SK-N-SH (cell line): ENCODE measurements around the gene DICER1. TPM values are rescaled to one million over a fixed set of nuclear protein-coding genes. Genes with fewer than 3 reads are reported as not detected.

Source experiments
- CTCF ChIA-PET: fragments of 300-600, 350-600 bp; formaldehyde crosslinking; extraction: SDS; loops from one replicate; lab custom pipeline; 2021; lab: Yijun Ruan, JAX
- POLR2A ChIA-PET: fragments of 350-600 bp; sonication (Branson Sonifier 250); formaldehyde crosslinking; extraction: SDS; loops from one replicate; lab custom pipeline; 2020; ENCODE audit warnings: antibody characterized with exemption, inconsistent platforms; lab: Yijun Ruan, JAX
- DNase-seq: peaks from one replicate; pipeline ENCODE4 v3.0.0; 2012
- H2AFZ ChIP-seq: fragments of 200-600 bp; sonication (generic); 2 replicates; pipeline ENCODE4 v1.8.1; 2016; ENCODE audit warnings: antibody characterized with exemption, mild to moderate bottlenecking, low read depth
- H3F3A ChIP-seq: fragments of 200-600 bp; sonication (generic); replicated peaks from 2 replicates; pipeline ENCODE3; 2016; ENCODE audit warnings: antibody characterized with exemption, mild to moderate bottlenecking; ENCODE audit not compliant: insufficient read depth
- H3K27ac ChIP-seq, 2 experiments: fragments of 200-500 bp in 1 of 2; fragments of 200-600 bp in 1 of 2; sonication (Bioruptor generic) in 1 of 2; sonication (generic), shearing (Covaris generic) in 1 of 2; 2 replicates each; pipeline versions ENCODE4 v1.5.1 to v1.6.1; 2014 to 2016; ENCODE audit warnings: low read depth in 2 of 2, inconsistent platforms in 1 of 2, low read length in 1 of 2, mild to moderate bottlenecking in 1 of 2, mixed read lengths in 1 of 2
- H3K27me3 ChIP-seq: fragments of 200-600 bp; sonication (generic), shearing (Covaris generic); 2 replicates; pipeline ENCODE4 v1.6.1; 2016; ENCODE audit warnings: mixed run types; ENCODE audit not compliant: insufficient read depth
- H3K36me3 ChIP-seq, 2 experiments: fragments of 200-500 bp in 1 of 2; fragments of 200-600 bp in 1 of 2; sonication (Bioruptor generic) in 1 of 2; sonication (generic) in 1 of 2; replicated peaks in 1 of 2; 2 replicates each; pipeline versions ENCODE3 to v1.5.1; 2014 to 2016; ENCODE audit warnings: low read length in 1 of 2, mild to moderate bottlenecking in 1 of 2; ENCODE audit not compliant: insufficient read depth in 2 of 2, control insufficient read depth in 1 of 2
- H3K4me1 ChIP-seq, 2 experiments: fragments of 200-500 bp in 1 of 2; fragments of 200-600 bp in 1 of 2; sonication (Bioruptor generic) in 1 of 2; sonication (generic), shearing (Covaris generic) in 1 of 2; 2 replicates each; pipeline versions ENCODE4 v1.5.1 to v1.6.1; 2014 to 2016; ENCODE audit warnings: low read depth in 1 of 2, low read length in 1 of 2, mixed run types in 1 of 2; ENCODE audit not compliant: insufficient read depth in 2 of 2, control insufficient read depth in 1 of 2
- H3K4me2 ChIP-seq: fragments of 200-600 bp; sonication (generic), shearing (Covaris generic); 2 replicates; pipeline ENCODE4 v1.6.1; 2017; ENCODE audit warnings: mixed run types
- H3K4me3 ChIP-seq, 2 experiments: fragments of 200-500 bp in 1 of 2; fragments of 200-600 bp in 1 of 2; sonication (Bioruptor generic) in 1 of 2; sonication (generic), shearing (Covaris generic) in 1 of 2; 2 replicates each; pipeline versions ENCODE4 v1.5.1 to v1.8.1; 2014 to 2016; ENCODE audit warnings: low read depth in 2 of 2, inconsistent platforms in 1 of 2, low read length in 1 of 2, mild to moderate bottlenecking in 1 of 2, mixed read lengths in 1 of 2, moderate library complexity in 1 of 2
- H3K79me2 ChIP-seq: fragments of 200-600 bp; sonication (generic); 2 replicates; pipeline ENCODE4 v1.8.1; 2017; ENCODE audit warnings: mild to moderate bottlenecking; ENCODE audit not compliant: insufficient read depth
- H3K9ac ChIP-seq: fragments of 200-600 bp; sonication (generic); 2 replicates; pipeline ENCODE4 v1.6.1; 2017; ENCODE audit warnings: mixed run types
- H3K9me2 ChIP-seq: fragments of 200-600 bp; sonication (generic); 2 replicates; pipeline ENCODE4 v1.6.1; 2017; ENCODE audit warnings: mixed run types
- H3K9me3 ChIP-seq: fragments of 200-600 bp; sonication (generic); 2 replicates; pipeline ENCODE4 v1.6.1; 2017; ENCODE audit warnings: mixed run types, mild to moderate bottlenecking, moderate library complexity
- H4K20me1 ChIP-seq: fragments of 200-600 bp; sonication (generic); 2 replicates; pipeline ENCODE4 v1.6.1; 2017; ENCODE audit warnings: mild to moderate bottlenecking, mixed run types; ENCODE audit not compliant: insufficient read depth
- EZH2phosphoT487 ChIP-seq: fragments of 200-600 bp; sonication (generic); IDR thresholded peaks from 2 replicates; pipeline ENCODE4 v1.6.1; 2017; ENCODE audit warnings: low read depth, mixed run types, mild to moderate bottlenecking, antibody characterized with exemption, moderate library complexity, borderline replicate concordance
- FOXM1 ChIP-seq: IDR thresholded peaks from 2 replicates; pipeline ENCODE4 v1.4.0; 2012; ENCODE audit warnings: low read depth, mild to moderate bottlenecking
- GATA2 ChIP-seq: sonication (generic); formaldehyde crosslinking; IDR thresholded peaks from 2 replicates; pipeline ENCODE4 v1.5.0; 2020; ENCODE audit warnings: mild to moderate bottlenecking, missing genetic modification reagents
- MXI1 ChIP-seq: IDR thresholded peaks from 2 replicates; pipeline ENCODE4 v1.6.1; 2012; ENCODE audit warnings: mild to moderate bottlenecking, low read depth, low read length, improper control_type of control experiment
- RCOR1 ChIP-seq: fragments of 150-350 bp; IDR thresholded peaks from 2 replicates; pipeline ENCODE4 v1.6.1; 2017; ENCODE audit warnings: antibody characterized with exemption, low read length
- SMC3 ChIP-seq: IDR thresholded peaks from 2 replicates; pipeline ENCODE4 v1.6.1; 2012; ENCODE audit warnings: low read depth, low read length, improper control_type of control experiment
- TCF12 ChIP-seq: IDR thresholded peaks from 2 replicates; pipeline ENCODE4 v1.4.0; 2012
- TEAD4 ChIP-seq: IDR thresholded peaks from 2 replicates; pipeline ENCODE4 v1.4.0; 2012; ENCODE audit warnings: mild to moderate bottlenecking, borderline replicate concordance; ENCODE audit not compliant: insufficient read depth
- YY1 ChIP-seq: IDR thresholded peaks from 2 replicates; pipeline ENCODE4 v1.4.0; 2012; ENCODE audit warnings: low read depth, mild to moderate bottlenecking
- WGBS: methylation state at CpG from one replicate; pipeline ENCODE4 v1.1.6; 2017; ENCODE audit warnings: low lambda C conversion rate; 5-methylcytosine and 5-hydroxymethylcytosine counted together
- polyA plus RNA-seq, 3 experiments: library from polyadenylated mRNA; depleted of rRNA; stranded (reverse); fragments of >200 nt; gene quantifications; 2 replicates each; pipeline ENCODE4 v1.2.3, GENCODE V29; 2012
- TF ChIP-seq, protein P1 (sequence below): IDR thresholded peaks from 2 replicates; pipeline ENCODE4 v1.6.1; 2012; ENCODE audit warnings: mild to moderate bottlenecking, low read depth, low read length, moderate library complexity
- TF ChIP-seq, protein P2 (sequence below): fragments of 150-350 bp; IDR thresholded peaks from 2 replicates; pipeline ENCODE4 v1.6.1; 2016; ENCODE audit warnings: mild to moderate bottlenecking, low read depth, low read length
- TF ChIP-seq, protein P3 (sequence below): fragments of 150-350 bp; IDR thresholded peaks from 2 replicates; pipeline ENCODE4 v1.6.1; 2017; ENCODE audit warnings: antibody characterized with exemption, low read length, low read depth, borderline replicate concordance

Gene DICER1
- polyA plus RNA-seq, 1 of the 3 experiments (the other 2 are of a cell fraction): 4.7 TPM

DNA sequence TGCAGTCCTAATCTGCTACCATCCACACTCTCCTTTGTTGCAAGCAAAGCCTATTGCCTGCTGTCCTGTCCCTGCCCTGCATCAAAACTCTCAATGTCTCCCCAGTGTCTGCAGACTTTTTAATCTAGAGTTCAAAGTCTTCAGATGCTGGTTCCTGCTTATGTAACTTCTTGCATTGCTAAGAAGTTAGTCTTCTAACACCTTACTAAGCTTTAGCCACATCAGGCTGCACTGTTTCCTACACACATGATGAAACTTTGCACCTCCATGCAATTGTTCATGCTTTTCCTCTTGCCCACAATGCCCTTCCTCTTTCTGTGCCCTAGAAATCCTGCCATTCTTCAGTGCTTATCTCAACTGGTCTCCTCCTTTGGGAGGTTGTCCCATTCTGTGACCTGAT is 16.2 kb upstream of the DICER1 start (continued):
- TF ChIP-seq EZH2phosphoT487 (no peak), TEAD4 (no peak), YY1 (no peak), GATA2 (CRISPR knock-in tag) (no peak)

DNA sequence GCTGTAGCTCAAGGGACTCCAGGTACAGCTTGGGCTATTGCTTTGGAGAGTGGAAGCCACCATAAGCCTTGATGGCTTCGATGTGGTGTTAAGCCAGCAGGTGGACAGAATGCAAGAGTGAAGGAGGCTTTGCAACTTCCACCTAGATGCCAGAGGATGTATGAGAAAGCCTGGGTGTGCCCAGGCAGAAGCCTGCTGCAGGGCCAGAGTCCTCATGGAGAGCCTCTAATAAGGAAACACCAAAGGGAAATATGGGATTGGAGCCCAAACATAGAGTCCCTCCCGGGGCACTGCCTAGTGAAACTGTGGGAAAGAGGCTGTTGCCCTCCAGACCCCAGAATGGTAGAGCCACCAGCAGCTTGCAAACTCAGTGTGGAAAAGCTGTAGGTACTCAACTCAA is 9.8 kb upstream of the DICER1 start:
- no peak overlapping the region for H3K4me2 ChIP-seq
- POLR2A ChIA-PET: no interaction called here
- no peaks in the 10 kb centered on the region for H4K20me1 ChIP-seq
- WGBS: 78% methylated on average over 2 of the region's 2 CpGs
- H3K27me3 ChIP-seq: no peaks in the 10 kb centered on the region
- no peak overlapping the region for H3K4me3 ChIP-seq
- DNase-seq: no peak
- CTCF ChIA-PET: no interaction called here
- H3K4me1 ChIP-seq: no peaks in the 10 kb centered on the region; a peak in 1 of 4 replicates
- no peak overlapping the region for H2AFZ ChIP-seq
- H3K36me3 ChIP-seq: peaks cover 0 to 2% of the 10 kb centered on the region in 2 experiments
- no peak for TF ChIP-seq RCOR1
- no peak for TF ChIP-seq YY1
- TF ChIP-seq, protein P1, sequence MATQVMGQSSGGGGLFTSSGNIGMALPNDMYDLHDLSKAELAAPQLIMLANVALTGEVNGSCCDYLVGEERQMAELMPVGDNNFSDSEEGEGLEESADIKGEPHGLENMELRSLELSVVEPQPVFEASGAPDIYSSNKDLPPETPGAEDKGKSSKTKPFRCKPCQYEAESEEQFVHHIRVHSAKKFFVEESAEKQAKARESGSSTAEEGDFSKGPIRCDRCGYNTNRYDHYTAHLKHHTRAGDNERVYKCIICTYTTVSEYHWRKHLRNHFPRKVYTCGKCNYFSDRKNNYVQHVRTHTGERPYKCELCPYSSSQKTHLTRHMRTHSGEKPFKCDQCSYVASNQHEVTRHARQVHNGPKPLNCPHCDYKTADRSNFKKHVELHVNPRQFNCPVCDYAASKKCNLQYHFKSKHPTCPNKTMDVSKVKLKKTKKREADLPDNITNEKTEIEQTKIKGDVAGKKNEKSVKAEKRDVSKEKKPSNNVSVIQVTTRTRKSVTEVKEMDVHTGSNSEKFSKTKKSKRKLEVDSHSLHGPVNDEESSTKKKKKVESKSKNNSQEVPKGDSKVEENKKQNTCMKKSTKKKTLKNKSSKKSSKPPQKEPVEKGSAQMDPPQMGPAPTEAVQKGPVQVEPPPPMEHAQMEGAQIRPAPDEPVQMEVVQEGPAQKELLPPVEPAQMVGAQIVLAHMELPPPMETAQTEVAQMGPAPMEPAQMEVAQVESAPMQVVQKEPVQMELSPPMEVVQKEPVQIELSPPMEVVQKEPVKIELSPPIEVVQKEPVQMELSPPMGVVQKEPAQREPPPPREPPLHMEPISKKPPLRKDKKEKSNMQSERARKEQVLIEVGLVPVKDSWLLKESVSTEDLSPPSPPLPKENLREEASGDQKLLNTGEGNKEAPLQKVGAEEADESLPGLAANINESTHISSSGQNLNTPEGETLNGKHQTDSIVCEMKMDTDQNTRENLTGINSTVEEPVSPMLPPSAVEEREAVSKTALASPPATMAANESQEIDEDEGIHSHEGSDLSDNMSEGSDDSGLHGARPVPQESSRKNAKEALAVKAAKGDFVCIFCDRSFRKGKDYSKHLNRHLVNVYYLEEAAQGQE: no peak
- no peak for TF ChIP-seq FOXM1
- TF ChIP-seq, all 33 proteins: peak for 0
- Histone ChIP-seq H3K9ac (no peak overlapping the region), H3F3A (peaks cover 2% of the 10 kb centered on the region), H3K27ac (no peak overlapping the region), H3K9me2 (no peaks in the 10 kb centered on the region), H3K79me2 (no peaks in the 10 kb centered on the region), H3K9me3 (no peaks in the 10 kb centered on the region)

DNA sequence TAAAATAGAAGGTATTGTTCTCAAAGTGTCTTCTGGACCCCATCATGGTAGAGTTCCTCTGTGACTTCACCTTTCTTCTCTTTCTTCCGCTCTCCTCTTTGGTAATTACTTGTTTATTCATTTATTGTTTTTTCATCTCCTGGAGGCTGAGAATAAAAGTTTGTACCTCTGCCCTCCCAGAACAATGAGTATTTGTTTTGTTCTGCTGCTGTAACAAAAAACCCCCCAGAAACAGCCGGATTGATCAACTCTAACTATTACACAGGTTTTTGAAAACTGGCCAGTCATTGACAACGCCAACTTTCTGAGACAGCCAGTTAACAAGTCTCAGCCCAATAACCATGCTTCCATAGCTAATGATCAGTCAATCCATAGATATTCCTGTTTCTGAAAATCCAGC is 8.2 kb upstream of the DICER1 start:
- Histone ChIP-seq H3K4me3 (no peak overlapping the region), H3K4me1 (no peaks in the 10 kb centered on the region; a peak in 2 of 4 replicates), H2AFZ (no peak overlapping the region), H3K27me3 (no peaks in the 10 kb centered on the region), H3K9me2 (no peaks in the 10 kb centered on the region), H3K9me3 (no peaks in the 10 kb centered on the region), H3F3A (peaks cover 2% of the 10 kb centered on the region), H4K20me1 (no peaks in the 10 kb centered on the region), H3K27ac (no peak overlapping the region), H3K36me3 (peaks cover 0 to 2% of the 10 kb centered on the region in 2 experiments), H3K79me2 (no peaks in the 10 kb centered on the region), H3K4me2 (no peak overlapping the region), H3K9ac (no peak overlapping the region)
- 82% methylated on average over 3 of the region's 3 CpGs for WGBS
- ChIA-PET CTCF (no interaction called here), POLR2A (no interaction called here)
- no peak for TF ChIP-seq TCF12
- TF ChIP-seq FOXM1: no peak
- TF ChIP-seq MXI1: no peak
- TF ChIP-seq SMC3: no peak
- TF ChIP-seq, protein P2, sequence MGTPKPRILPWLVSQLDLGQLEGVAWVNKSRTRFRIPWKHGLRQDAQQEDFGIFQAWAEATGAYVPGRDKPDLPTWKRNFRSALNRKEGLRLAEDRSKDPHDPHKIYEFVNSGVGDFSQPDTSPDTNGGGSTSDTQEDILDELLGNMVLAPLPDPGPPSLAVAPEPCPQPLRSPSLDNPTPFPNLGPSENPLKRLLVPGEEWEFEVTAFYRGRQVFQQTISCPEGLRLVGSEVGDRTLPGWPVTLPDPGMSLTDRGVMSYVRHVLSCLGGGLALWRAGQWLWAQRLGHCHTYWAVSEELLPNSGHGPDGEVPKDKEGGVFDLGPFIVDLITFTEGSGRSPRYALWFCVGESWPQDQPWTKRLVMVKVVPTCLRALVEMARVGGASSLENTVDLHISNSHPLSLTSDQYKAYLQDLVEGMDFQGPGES: no peak
- TF ChIP-seq YY1: no peak
- TF ChIP-seq, protein P3, sequence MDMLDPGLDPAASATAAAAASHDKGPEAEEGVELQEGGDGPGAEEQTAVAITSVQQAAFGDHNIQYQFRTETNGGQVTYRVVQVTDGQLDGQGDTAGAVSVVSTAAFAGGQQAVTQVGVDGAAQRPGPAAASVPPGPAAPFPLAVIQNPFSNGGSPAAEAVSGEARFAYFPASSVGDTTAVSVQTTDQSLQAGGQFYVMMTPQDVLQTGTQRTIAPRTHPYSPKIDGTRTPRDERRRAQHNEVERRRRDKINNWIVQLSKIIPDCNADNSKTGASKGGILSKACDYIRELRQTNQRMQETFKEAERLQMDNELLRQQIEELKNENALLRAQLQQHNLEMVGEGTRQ: no peak
- DNase-seq: no peak
